ENCODE data around the gene ERCC5.

ERCC5 gene

DNA sequence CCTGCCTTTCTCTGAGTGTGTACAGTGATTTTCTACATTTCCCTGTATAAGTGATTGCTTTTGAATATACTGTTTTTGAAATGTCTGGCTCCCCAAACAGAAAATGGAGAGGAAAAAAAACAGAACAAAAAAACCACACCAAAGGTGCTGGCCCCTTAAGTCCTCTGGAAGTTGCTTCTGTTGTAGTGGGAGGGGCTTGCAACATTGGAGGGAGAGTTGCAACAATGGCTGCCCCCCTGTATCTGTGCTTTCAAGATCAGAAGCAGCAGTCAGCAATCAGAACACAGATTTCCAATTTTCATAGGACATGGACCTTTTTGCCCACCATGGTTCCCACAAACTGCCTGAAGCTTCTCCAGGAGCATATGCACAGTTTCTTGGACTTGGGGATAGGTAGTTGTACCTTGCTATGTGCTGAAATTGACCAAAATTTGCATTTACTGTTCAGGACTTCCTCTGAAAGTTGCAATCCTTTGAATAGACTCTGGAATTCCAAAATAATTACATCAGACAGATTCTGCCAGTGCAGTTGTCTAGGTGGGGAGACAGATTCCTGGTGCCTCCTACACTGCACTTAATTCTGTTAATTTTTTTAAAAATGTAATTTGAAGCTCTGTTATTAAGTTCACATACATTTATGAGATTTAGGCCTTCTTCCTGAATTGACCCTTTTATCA, 33.1 kb upstream of the ERCC5 start:
- TF ChIP-seq, protein P1, sequence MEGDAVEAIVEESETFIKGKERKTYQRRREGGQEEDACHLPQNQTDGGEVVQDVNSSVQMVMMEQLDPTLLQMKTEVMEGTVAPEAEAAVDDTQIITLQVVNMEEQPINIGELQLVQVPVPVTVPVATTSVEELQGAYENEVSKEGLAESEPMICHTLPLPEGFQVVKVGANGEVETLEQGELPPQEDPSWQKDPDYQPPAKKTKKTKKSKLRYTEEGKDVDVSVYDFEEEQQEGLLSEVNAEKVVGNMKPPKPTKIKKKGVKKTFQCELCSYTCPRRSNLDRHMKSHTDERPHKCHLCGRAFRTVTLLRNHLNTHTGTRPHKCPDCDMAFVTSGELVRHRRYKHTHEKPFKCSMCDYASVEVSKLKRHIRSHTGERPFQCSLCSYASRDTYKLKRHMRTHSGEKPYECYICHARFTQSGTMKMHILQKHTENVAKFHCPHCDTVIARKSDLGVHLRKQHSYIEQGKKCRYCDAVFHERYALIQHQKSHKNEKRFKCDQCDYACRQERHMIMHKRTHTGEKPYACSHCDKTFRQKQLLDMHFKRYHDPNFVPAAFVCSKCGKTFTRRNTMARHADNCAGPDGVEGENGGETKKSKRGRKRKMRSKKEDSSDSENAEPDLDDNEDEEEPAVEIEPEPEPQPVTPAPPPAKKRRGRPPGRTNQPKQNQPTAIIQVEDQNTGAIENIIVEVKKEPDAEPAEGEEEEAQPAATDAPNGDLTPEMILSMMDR (IDR thresholded peaks at IDR 0.05; ENCODE audit: insufficient read depth, low read depth, low read length, missing control alignments), result no peak
- peak; percentile 15 for DNase-seq (ENCODE audit: low read depth)
- H3K4me3 ChIP-seq (ENCODE audit: low read depth, low read length), result no peak overlapping the region

DNA sequence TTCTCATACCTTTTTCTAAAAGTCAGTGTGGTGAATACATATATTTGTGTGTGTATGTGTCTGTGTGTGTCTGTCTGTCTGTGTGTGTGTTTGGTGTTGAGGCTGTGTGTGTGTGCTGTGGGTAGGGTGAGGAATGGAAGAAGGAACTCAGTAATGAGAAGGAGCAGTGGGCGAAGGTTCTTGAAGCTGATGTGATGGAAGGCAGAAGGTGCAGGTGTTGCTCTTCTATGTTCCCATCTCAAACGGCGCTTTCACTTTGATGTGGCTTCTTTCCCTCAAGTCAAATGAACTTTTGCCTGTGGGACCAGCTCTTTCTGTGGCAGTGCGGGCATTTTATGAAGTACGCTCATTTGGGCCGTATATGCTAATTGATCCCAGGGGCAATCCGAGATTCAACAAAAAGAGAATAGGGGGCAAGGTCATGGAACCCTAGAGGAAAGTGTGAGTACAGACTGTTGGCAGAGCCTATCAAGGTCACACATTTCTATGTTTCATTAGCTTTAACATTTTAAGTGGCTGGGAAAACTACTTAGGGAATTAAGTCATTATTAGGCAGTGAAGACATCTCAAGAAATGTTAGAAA, 31.7 kb upstream of the ERCC5 start:
- TF ChIP-seq, protein P1 (IDR thresholded peaks at IDR 0.05; ENCODE audit: insufficient read depth, low read depth, low read length, missing control alignments), result no peak
- H3K4me3 ChIP-seq (ENCODE audit: low read depth, low read length), result no peak overlapping the region
- DNase-seq (ENCODE audit: low read depth), result peak; percentile 12

DNA sequence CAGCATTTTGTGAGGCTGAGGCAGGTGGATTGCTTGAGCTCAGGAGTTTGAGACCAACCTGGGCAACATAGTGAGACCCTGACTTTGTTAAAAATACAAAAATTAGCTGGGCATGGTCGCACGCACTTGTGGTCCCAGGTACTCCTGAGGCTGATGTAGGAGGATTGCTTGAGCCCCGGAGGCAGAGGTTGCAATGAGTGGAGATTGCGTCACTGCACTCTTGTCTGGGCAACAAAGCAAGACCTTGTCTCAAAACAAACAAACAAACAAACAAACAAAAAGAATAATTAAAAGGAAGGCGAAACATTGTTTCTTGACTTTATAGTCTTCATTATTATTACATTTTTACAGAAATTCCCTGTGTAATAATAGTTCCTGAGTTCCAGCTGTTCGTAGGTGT, 31.0 kb upstream of the ERCC5 start:
- no peak overlapping the region for H3K4me3 ChIP-seq (ENCODE audit: low read depth, low read length)
- TF ChIP-seq, protein P1 (IDR thresholded peaks at IDR 0.05; ENCODE audit: insufficient read depth, low read depth, low read length, missing control alignments), result no peak
- DNase-seq (ENCODE audit: low read depth), result no peak

DNA sequence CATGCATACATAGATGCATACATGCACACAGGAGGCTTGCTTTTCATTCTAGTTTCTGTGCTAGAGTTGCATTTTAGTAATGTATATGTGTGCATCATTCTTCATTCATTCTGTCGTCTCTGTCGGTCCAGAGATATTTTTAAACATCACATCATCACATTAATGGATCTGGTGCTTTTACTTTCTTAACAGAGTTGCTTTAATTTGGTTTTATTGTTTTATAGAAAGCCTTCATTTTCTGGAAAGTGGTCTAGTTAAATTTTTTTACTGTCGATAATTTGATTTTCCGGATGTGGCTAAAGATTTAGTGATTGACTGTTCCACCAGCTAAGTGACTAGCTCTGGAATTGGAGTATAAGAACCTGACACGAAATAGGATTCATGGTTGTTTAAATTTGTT, 30.0 kb upstream of the ERCC5 start:
- H3K4me3 ChIP-seq (ENCODE audit: low read depth, low read length), result no peak overlapping the region
- TF ChIP-seq, protein P1 (IDR thresholded peaks at IDR 0.05; ENCODE audit: insufficient read depth, low read depth, low read length, missing control alignments), result no peak
- no peak for DNase-seq (ENCODE audit: low read depth)

DNA sequence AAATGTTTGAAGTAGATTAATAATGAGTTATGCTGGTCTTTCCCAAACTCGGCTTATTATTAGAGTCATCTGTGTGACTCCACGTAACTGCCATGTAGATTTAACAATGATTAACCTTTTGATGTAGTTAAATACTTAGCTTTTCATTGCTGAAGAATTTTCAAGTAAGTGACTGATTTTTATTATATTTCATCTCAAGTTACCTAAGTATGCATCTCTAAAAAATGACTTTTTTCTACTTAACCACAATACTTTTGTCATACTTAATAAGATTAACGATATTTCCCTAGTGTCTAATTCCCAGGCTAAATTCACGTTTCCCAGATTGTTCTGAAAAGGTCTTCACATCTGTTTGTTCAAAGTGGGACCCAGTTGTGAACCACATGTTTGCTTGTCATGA, 29.1 kb upstream of the ERCC5 start:
- DNase-seq (ENCODE audit: low read depth), result no peak
- TF ChIP-seq, protein P1 (IDR thresholded peaks at IDR 0.05; ENCODE audit: insufficient read depth, low read depth, low read length, missing control alignments), result no peak
- H3K4me3 ChIP-seq (ENCODE audit: low read depth, low read length), result no peak overlapping the region

DNA sequence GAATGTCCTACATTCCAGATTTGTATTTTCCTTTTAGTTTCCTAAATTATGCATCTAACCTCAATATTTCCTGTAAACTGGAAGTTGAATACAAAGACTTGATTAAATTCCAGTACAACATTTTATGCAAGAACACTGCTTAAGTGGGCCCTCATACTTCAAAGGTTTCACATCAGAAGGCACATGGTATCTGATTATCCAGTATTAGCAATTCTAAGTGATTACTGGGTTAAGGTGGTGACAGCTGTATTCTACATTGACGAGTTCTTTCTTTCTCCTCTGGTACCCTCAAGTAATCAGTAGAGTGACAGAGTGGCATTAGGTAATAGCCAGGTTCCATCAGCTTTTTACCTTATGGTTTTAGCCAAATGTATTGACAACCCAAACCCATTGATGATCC, 28.6 kb upstream of the ERCC5 start:
- TF ChIP-seq, protein P1 (IDR thresholded peaks at IDR 0.05; ENCODE audit: insufficient read depth, low read depth, low read length, missing control alignments), result no peak
- no peak for DNase-seq (ENCODE audit: low read depth)
- no peak overlapping the region for H3K4me3 ChIP-seq (ENCODE audit: low read depth, low read length)

DNA sequence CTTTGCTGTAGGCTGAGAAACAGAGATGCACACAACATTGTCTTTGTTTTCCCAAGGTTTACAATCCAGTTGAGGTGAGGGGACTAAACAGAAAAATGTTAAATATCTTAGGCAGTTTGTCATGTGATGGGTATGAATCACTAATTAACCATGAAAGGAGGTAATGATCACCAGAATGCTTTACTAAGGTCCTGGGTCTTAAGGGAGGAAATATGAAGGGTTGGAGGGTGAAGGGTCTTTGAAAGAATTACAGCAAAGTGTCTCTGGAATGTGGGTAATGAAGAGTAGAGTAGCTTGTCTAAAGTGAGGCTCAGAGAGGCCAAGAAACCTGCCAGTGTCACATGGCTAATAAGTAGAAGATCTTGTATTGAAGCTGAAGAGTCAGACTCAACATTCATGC, 27.9 kb upstream of the ERCC5 start:
- TF ChIP-seq, protein P1 (IDR thresholded peaks at IDR 0.05; ENCODE audit: insufficient read depth, low read depth, low read length, missing control alignments), result no peak
- no peak for DNase-seq (ENCODE audit: low read depth)
- H3K4me3 ChIP-seq (ENCODE audit: low read depth, low read length), result no peak overlapping the region
